ENCODE measurements around the gene UPF2.

UPF2 gene

DNA sequence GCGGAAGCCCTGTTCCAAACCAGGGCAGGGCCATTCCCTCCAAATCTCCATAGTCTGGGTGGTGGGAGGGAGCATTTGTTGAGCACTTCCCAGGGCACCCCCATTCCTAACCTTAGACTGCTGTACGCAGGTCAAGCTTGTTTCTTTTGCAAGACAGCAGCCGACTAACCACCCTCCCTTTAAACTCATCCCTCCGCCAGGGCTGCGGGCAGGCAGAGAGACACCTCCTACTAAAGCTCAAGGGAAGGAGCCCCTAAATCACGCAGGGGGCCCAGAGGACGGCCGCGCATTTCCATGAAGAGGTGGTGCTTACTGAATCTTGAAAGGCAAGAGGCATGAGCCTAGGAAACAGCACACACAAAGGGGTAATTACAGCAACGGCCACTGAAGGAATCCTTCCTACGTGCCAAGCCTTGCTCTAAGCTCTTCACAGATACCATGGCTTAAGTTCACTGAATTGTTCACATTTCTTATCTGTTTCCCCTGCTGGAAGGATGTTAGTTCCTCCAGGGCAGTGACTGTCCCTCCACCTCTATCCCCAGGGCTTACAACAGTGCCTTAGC, 129.4 kb downstream of the UPF2 start:
- DNase-seq (ENCODE audit: insufficient read length, low spot score) = no peak
- no peak for TF ChIP-seq CTCF (IDR thresholded peaks at IDR 0.05; ENCODE audit: insufficient read depth, missing control alignments)
- no peak for FAIRE-seq

DNA sequence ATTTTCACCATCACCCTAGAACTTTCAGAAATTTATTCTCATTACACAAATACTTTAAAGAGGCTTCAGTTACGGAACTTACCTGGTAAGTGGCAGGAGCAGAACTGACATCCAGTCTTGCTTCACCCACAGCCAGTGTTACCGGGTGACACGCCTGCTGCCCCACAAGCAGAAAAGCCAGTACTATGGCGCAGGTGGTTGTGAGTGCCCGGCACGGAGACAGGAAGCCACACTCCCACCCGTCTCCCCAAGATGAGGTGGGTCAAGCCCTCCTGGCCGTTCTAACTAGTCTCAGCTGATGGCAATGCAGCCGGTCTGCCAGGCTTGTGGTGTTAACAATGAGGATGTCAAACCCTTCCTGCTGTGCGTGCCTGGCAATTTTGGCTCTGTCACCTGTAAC, 132.5 kb downstream of the UPF2 start:
- DNase-seq (ENCODE audit: insufficient read length, low spot score) (no peak), FAIRE-seq (no peak)
- no peak for TF ChIP-seq CTCF (IDR thresholded peaks at IDR 0.05; ENCODE audit: insufficient read depth, missing control alignments)

GRCh38 chr10:11909618-11910017, 133.0 kb downstream of the UPF2 start:
- TF ChIP-seq CTCF (IDR thresholded peaks at IDR 0.05; ENCODE audit: insufficient read depth, missing control alignments) = no peak
- no peak for DNase-seq (ENCODE audit: insufficient read length, low spot score)
- FAIRE-seq = no peak

DNA sequence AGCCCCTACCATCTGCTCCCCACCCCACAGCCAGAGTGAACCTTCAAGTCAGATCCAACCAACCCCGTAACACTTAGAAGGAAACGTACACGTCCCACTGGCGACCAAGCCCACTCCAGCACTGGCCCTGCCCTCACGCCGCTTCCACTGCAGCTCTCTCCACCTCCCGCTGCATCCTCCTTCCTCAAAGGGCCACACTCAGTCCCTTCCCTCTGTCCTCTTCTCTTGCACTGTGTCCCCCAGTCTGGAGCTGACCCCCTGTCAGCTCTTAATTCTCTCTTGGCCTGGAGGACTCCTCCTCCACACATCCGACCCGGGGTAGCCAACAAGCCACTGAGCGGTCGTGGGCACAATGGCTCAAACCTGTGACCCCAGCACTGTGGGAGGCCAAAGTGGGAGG, 133.6 kb downstream of the UPF2 start:
- FAIRE-seq = no peak
- no peak for TF ChIP-seq CTCF (IDR thresholded peaks at IDR 0.05; ENCODE audit: insufficient read depth, missing control alignments)
- no peak for DNase-seq (ENCODE audit: insufficient read length, low spot score)

DNA sequence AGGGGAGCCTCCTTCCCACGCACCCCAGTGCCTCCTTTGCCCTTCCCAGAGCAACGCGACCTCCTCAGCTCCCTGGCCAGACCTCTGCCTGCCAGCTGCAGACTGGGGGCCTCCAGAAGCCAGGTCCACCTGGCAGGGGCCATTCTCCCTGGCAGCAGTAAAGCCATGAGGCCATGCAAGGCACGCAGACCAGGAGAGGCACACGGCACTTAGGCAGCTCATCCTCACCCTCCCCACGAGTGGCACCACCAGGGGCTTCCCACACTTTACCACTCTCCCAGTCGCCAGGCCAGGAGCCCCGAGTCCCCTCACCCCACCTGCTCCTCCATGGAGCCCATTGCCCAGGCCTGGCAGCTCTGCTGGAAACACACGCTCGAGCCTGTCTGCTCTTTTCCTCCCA, 134.1 kb downstream of the UPF2 start:
- FAIRE-seq (no peak), DNase-seq (ENCODE audit: insufficient read length, low spot score) (no peak)
- no peak for TF ChIP-seq CTCF (IDR thresholded peaks at IDR 0.05; ENCODE audit: insufficient read depth, missing control alignments)

- TF ChIP-seq CTCF (IDR thresholded peaks at IDR 0.05; ENCODE audit: insufficient read depth, missing control alignments) = no peak
- DNase-seq (ENCODE audit: insufficient read length, low spot score) (no peak), FAIRE-seq (no peak)
Measured at GRCh38 chr10:11907914-11908313, 134.7 kb downstream of the UPF2 start.

DNA sequence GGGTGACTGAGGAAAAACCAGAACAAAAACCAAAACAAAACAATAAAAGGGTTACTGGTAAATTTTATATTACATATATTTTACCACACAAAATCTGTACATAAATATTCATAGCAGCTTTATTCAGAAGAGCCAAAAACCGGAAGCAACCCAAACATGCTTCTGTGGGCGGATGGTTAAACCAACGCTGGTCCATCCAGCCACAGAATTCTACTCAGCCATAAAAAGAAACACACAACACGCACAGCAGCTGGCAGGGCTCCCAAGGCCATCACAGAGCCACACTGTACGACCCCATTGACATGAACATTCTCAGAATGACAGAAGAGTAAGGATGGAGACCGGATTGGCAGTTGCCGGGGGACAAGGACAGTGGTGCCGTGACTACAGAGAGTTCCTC, 135.9 kb downstream of the UPF2 start:
- TF ChIP-seq CTCF (IDR thresholded peaks at IDR 0.05; ENCODE audit: insufficient read depth, missing control alignments) = no peak
- FAIRE-seq (no peak), DNase-seq (ENCODE audit: insufficient read length, low spot score) (no peak)

All from D721Med (cell line).